ENCODE measurements around the gene KRTAP4-4. TPM values are rescaled to one million over a fixed set of nuclear protein-coding genes. Genes with fewer than 3 reads are reported as not detected.

KRTAP4-4 gene
- total and polyA plus RNA-seq, 2 of the 13 experiments (the other 11 are each of a cell fraction or from before 2014, with no cell fraction given) = not detected

DNA sequence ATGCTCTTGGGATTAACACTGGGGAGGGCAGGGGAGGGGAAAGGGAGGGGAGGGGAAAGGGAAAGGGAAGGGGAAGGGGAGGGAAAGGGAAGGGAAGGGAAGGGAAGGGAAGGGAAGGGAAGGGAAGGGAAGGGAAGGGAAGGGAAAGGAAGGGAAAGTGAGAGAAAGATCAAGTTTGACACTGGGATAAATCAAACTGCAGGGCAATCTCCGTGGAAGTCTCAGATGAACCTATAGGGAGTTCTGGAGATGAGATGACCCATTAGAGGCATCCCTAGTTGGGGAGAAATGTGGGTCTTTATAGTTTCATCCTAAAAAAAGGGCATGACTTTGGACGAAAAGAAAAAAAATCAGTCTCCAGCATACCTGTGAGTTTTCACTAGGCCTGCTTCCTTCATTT is 38.8 kb downstream of the KRTAP4-4 start:
- no peaks in the 10 kb centered on the region for H3K9me3 ChIP-seq (ENCODE audit: low read length)
- no peak for ATAC-seq
- no peak overlapping the region for H3K27ac ChIP-seq (ENCODE audit: extremely low read length, insufficient read depth, low read length)
- FAIRE-seq = no peak
- no peaks in the 10 kb centered on the region for H3K4me1 ChIP-seq (ENCODE audit: insufficient read depth, low read length)
- no TSS peak for BruUV-seq (replicated peaks)
- DNase-seq (ENCODE audit: low spot score) = no peak
- H3K79me2 ChIP-seq (ENCODE audit: insufficient read depth, low read length) = no peaks in the 10 kb centered on the region
- H3K9ac ChIP-seq (ENCODE audit: insufficient read depth, low read depth, low read length) = no peak overlapping the region
- in situ Hi-C loops (cut with HindIII; ENCODE audit: extremely low pct_ligation_motif_present, low pct_unique_long_range_greater_than_20kb) = no loop called here
- ChIA-PET POLR2A (interaction anchor here (0.6 kb wide), 1 partner anchor 131 kb away, joined by 3 read pairs; no protein-coding TSS in a partner anchor), CTCF (ENCODE audit: low intra/inter-chr PET ratio, low total read pairs) (no interaction called here)
- H2AFZ ChIP-seq (ENCODE audit: low read length) = no peak overlapping the region
- no peaks in the 10 kb centered on the region for H3K36me3 ChIP-seq (replicated peaks in 1 of 2; ENCODE audit: control insufficient read depth in 1 of 2, insufficient read depth in 2 of 2, low read length in 2 of 2)
- no peak overlapping the region for H3K4me3 ChIP-seq (replicated peaks in 1 of 3; ENCODE audit: insufficient read depth in 1 of 3, low read depth in 2 of 3, low read length in 3 of 3)
- 0% methylated on average over 2 of the region's 2 CpGs for WGBS (ENCODE audit: low lambda C conversion rate)
- H4K20me1 ChIP-seq (ENCODE audit: insufficient read depth, low read length) = no peaks in the 10 kb centered on the region
- H3K27me3 ChIP-seq (ENCODE audit: control insufficient read depth in 1 of 2, insufficient read depth in 2 of 2, low read length in 2 of 2) = no peaks in the 10 kb centered on the region
- no peak overlapping the region for H3K4me2 ChIP-seq (ENCODE audit: low read depth, low read length)
- intact Hi-C loops (cut with micrococcal nuclease; ENCODE audit: unreplicated experiment) = no loop called here
- TF ChIP-seq HNRNPK (IDR thresholded peaks at IDR 0.05; ENCODE audit: low read depth, low read length, poor library complexity, severe bottlenecking) (peak; percentile 99), ZNF430 (CRISPR knock-in tag; IDR thresholded peaks at IDR 0.05) (no peak), KAT7 (CRISPR knock-in tag; IDR thresholded peaks at IDR 0.05; ENCODE audit: borderline replicate concordance) (no peak), FOSL2 (CRISPR knock-in tag; IDR thresholded peaks at IDR 0.05) (no peak), PCBP2 (optimal IDR thresholded peaks at IDR 0.05; ENCODE audit: low read depth, low read length, poor library complexity, severe bottlenecking) (peak; percentile 85), CBX5 (CRISPR knock-in tag; IDR thresholded peaks at IDR 0.05; ENCODE audit: borderline replicate concordance) (no peak), HDAC6 (IDR thresholded peaks at IDR 0.05; ENCODE audit: low read depth, low read length) (no peak), PCBP1 (IDR thresholded peaks at IDR 0.05; ENCODE audit: borderline replicate concordance, low read depth, low read length) (peak; percentile 90)
- TF ChIP-seq, protein P1, sequence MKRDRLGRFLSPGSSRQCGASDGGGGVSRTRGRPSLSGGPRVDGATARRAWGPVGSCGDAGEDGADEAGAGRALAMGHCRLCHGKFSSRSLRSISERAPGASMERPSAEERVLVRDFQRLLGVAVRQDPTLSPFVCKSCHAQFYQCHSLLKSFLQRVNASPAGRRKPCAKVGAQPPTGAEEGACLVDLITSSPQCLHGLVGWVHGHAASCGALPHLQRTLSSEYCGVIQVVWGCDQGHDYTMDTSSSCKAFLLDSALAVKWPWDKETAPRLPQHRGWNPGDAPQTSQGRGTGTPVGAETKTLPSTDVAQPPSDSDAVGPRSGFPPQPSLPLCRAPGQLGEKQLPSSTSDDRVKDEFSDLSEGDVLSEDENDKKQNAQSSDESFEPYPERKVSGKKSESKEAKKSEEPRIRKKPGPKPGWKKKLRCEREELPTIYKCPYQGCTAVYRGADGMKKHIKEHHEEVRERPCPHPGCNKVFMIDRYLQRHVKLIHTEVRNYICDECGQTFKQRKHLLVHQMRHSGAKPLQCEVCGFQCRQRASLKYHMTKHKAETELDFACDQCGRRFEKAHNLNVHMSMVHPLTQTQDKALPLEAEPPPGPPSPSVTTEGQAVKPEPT (CRISPR knock-in tag; IDR thresholded peaks at IDR 0.05; ENCODE audit: low read depth) = no peak
- TF ChIP-seq, protein P2, sequence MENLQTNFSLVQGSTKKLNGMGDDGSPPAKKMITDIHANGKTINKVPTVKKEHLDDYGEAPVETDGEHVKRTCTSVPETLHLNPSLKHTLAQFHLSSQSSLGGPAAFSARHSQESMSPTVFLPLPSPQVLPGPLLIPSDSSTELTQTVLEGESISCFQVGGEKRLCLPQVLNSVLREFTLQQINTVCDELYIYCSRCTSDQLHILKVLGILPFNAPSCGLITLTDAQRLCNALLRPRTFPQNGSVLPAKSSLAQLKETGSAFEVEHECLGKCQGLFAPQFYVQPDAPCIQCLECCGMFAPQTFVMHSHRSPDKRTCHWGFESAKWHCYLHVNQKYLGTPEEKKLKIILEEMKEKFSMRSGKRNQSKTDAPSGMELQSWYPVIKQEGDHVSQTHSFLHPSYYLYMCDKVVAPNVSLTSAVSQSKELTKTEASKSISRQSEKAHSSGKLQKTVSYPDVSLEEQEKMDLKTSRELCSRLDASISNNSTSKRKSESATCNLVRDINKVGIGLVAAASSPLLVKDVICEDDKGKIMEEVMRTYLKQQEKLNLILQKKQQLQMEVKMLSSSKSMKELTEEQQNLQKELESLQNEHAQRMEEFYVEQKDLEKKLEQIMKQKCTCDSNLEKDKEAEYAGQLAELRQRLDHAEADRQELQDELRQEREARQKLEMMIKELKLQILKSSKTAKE (CRISPR knock-in tag; IDR thresholded peaks at IDR 0.05; ENCODE audit: borderline replicate concordance) = no peak
- TF ChIP-seq, protein P3, sequence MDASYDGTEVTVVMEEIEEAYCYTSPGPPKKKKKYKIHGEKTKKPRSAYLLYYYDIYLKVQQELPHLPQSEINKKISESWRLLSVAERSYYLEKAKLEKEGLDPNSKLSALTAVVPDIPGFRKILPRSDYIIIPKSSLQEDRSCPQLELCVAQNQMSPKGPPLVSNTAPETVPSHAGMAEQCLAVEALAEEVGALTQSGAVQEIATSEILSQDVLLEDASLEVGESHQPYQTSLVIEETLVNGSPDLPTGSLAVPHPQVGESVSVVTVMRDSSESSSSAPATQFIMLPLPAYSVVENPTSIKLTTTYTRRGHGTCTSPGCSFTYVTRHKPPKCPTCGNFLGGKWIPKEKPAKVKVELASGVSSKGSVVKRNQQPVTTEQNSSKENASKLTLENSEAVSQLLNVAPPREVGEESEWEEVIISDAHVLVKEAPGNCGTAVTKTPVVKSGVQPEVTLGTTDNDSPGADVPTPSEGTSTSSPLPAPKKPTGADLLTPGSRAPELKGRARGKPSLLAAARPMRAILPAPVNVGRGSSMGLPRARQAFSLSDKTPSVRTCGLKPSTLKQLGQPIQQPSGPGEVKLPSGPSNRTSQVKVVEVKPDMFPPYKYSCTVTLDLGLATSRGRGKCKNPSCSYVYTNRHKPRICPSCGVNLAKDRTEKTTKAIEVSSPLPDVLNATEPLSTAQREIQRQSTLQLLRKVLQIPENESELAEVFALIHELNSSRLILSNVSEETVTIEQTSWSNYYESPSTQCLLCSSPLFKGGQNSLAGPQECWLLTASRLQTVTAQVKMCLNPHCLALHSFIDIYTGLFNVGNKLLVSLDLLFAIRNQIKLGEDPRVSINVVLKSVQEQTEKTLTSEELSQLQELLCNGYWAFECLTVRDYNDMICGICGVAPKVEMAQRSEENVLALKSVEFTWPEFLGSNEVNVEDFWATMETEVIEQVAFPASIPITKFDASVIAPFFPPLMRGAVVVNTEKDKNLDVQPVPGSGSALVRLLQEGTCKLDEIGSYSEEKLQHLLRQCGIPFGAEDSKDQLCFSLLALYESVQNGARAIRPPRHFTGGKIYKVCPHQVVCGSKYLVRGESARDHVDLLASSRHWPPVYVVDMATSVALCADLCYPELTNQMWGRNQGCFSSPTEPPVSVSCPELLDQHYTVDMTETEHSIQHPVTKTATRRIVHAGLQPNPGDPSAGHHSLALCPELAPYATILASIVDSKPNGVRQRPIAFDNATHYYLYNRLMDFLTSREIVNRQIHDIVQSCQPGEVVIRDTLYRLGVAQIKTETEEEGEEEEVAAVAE (CRISPR knock-in tag; IDR thresholded peaks at IDR 0.05; ENCODE audit: borderline replicate concordance) = no peak
- TF ChIP-seq, protein P4, sequence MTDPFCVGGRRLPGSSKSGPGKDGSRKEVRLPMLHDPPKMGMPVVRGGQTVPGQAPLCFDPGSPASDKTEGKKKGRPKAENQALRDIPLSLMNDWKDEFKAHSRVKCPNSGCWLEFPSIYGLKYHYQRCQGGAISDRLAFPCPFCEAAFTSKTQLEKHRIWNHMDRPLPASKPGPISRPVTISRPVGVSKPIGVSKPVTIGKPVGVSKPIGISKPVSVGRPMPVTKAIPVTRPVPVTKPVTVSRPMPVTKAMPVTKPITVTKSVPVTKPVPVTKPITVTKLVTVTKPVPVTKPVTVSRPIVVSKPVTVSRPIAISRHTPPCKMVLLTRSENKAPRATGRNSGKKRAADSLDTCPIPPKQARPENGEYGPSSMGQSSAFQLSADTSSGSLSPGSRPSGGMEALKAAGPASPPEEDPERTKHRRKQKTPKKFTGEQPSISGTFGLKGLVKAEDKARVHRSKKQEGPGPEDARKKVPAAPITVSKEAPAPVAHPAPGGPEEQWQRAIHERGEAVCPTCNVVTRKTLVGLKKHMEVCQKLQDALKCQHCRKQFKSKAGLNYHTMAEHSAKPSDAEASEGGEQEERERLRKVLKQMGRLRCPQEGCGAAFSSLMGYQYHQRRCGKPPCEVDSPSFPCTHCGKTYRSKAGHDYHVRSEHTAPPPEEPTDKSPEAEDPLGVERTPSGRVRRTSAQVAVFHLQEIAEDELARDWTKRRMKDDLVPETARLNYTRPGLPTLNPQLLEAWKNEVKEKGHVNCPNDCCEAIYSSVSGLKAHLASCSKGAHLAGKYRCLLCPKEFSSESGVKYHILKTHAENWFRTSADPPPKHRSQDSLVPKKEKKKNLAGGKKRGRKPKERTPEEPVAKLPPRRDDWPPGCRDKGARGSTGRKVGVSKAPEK (CRISPR knock-in tag; IDR thresholded peaks at IDR 0.05; ENCODE audit: borderline replicate concordance) = no peak

Measured in HepG2 (cell line).